ENCODE data around the gene USHBP1.
A peak's percentile ranks its signal among the peaks of the same experiment; 100 is the strongest.

USHBP1 gene

DNA sequence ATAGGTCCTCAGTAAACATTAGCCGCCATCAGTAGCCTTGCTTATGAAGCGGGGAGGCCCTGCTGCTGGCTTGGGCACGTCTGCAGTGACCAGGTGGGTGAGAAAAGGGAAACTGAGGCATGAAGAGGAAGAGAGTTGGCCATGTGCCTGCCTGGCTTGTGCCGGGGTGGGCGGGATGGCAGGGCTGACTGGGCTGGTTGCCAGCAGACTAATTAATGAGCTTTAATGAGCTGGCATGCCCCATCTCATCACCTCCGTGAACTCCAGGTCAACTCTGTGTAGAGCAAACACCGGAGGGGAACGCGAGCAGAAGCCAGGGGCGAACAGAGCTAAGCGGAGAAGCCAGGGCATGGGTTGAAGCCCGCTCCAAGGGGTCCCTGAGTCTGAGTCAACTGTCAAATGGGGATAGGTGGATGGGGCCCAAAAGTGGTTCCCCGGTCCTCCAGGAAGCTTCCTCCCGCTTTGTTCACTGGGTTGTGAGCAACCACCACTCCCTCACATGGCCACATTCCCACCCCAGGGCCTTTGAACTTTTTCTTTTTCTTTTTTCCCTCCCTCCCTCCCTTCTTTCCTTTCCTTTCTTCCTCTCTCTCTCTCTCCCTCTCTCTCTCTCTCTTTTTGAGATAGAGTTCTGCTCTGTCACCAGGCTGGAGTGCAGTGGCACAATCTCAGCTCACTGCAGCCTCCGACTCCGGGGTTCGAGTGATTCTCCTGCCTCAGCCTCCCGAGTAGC, 27.6 kb downstream of the USHBP1 start:
- no peak for DNase-seq

- no peak for DNase-seq
Observed at GRCh38 chr19:17235971-17236777, 28.4 kb downstream of the USHBP1 start.

DNA sequence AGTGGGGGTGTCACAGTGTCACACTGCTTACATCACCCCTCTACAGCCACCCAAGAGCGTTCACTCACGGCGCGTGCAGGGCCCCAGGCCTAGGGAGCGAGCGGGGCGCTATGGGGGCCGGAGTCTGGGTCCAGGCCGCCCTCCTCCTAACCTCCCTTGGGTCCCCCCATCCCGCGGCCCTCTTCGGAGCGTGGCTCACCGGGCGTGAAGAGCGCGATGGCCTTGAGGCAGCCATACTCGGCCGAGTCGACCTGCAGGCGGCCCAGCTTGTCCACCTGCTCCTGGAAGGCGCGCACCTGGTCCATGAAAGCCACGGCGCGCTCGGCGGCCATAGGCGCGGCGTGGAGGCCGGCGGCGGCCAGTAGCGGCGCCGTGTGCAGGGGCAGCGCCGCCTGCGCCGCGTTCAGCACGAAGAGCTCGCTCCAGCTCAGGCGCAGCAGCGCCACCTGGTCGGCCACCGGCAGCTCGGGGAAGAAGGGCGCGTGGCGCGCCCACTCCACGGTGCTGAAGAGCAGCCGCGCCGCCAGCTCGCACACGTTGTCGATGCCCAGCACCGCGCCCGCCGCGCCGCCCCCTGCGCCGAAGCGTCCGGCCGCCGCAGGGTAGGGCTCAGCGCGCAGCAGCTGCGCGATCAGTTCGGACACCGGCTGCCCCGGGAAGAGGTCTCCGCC, 29.1 kb downstream of the USHBP1 start:
- peak; percentile 51 for DNase-seq

- peak; percentile 50 for DNase-seq
Observed at GRCh38 chr19:17234911-17235299, 29.6 kb downstream of the USHBP1 start.

- no peak for DNase-seq
Observed at GRCh38 chr19:17232258-17232657, 32.3 kb downstream of the USHBP1 start.

DNA sequence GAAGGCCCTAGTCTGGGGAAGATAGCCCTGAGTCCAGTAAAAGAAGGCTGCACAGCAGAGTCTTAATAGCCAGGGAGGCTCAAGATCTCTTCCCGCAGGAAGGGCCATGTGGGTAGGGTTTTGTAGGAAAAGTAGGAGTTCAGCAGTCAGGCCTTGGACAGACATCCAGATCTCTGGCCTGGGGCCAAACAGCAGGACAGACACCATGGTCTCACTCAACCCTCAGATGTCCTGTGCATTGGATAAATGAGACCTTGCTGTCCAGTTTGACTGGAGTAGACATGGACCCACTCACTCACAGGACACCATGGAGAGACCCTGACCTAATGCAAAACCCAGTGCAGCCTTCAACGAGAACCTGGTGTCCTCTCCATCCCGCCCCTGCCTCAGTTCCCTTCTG, 34.7 kb downstream of the USHBP1 start:
- DNase-seq, result no peak

DNA sequence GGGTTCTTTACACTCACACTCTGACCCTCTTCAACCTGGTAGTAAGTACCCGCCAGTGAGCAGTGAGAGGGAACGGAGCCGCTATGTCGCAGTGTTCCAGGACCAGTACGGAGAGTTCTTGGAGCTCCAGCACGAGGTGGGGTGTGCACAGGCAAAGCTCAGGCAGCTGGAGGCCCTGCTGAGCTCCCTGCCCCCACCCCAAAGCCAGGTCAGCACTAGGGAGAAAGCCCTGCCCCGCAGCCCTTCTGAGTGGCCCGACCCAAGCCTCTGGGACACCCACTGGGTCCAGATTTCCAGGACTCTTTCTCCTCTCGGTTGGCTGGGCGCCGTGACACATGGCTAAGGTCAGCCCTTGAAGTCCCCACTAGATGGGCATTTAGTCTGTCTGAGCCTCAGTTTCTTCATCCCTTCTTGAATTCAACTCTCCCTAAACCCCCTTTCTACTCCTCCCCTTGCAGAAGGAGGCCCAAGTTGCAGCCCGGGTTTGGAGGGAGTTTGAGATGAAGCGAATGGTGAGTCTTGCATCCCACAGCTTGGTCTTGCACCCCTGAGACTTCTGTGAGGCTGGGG, 36.7 kb downstream of the USHBP1 start:
- DNase-seq, result no peak

DNA sequence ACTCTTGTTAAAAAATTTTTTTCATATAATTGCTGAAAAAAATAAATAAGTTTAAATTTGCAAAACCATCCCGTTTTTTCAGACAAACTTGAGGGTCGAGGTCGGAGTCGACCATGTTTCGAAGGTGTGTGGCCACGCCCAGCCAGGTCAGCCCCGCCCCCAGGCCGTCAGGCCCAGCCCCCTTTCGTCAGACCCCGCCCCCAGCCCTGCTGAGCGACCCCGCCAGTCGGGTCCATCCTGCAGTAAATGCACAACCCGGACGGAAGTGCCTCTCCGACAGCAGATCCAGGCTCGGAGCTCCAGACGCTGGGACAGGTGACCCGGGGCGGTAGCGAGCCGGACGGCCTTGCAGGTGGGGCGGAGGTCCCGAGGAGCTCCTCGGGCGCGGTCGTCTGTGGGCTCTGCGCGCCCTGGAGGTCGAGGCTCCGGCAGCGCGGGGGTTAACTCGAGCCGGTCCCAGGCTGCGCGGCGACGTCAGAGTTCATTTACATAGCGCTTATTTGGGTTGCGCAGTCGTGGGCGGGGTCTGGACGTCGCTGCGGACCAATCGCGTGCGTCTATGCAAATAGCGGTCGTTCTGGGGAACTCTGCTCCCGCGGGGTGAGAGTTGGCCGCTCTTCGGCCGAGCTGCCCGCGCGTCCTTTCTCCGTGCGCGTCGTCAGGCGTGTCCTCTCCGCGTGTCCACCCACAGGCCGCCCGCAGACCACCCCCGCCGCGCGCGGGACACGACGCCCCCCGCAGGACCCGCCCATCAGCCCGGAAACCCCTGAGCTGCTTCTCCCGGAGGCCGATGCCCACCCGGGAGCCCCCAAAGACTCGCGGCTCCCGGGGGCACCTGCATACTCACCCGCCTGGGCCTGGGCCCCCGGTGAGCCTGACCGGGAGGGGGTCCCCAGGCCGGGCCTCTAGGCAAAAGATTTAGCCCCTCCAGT, 38.3 kb downstream of the USHBP1 start, which contains the start of gene OCEL1:
Gene OCEL1 (plus strand): TSS at position 225 of the 932 bp plus-strand sequence. CDS start 22 bp downstream, at position 247.
- peak; percentile 92 for DNase-seq

DNA sequence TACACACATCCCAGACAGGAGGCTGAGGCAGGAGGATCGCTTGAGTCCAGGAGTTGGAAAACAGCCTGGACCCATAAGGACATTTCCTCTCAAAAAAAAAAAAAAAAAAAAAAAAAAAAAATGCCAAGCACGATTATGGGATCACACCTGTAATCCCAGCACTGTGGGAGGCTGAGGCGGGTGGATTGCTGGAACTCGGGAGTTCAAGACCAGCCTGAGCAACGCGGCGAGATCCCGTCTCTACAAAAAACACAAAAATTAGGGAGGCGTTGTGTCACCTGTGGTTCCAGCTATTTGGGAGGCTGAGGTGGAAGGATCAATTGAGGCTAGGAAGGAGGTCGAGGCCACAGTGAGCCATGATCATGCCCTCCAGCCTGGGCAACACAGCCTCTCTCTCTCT, 39.5 kb downstream of the USHBP1 start:
- DNase-seq, result no peak

DNA sequence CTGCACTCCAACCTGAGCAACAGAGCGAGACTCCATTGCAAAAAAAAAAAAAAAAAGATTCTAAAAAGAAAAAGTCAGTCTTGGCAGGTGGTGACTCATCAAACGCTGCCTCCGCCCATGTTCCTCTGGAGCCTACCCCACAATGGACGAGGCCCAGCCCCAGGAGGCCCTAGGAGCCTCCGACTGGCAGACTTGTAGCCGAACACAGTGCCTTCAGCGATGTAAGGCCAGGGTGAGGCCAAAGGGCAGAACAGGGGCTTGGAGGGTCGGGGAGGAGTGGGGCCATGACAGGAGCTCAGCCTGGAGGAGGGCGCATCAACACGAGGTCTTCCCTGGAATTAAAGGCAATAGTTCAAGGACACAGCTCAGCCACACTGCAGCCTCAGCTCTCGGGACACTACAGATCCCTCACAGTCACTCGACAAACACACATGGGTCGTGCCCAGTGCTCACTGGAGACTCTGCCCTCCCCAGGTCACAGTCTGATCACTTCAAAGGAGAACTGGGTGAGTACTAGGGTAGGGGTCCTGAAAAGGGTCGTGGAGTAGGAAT, 44.3 kb downstream of the USHBP1 start:
- no peak for DNase-seq

- DNase-seq, result no peak
Observed at GRCh38 chr19:17219286-17219685, 45.3 kb downstream of the USHBP1 start.

DNA sequence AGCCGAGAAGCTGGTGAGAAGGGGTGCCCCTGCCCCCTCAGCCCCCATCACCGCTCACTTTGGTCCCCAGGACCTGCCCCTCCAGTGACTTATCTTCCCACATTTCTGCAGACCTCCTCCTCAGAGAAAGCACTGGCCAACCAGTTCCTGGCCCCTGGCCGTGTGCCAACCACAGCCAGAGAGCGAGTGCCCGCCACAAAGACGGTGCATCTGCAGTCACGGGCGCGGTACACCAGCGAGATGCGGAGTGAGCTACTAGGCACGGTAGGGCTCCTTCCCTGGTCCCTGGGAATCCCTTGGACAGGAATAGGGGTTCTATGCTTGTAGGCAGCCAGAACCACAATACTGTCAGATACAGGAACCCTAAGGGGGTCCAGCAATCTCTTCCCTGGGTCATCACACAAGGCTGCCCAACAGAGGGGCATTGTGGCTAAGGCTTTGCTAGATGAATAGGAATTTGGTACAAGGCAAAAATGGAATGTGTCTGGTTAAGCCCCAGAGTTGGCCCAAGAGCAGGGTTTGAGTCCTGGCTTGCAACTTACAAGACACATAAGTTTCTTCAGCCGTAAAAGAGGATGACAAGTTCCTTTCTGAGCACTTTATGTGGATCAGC, 48.4 kb downstream of the USHBP1 start:
- no peak for DNase-seq

GRCh38 chr19:17215127-17215971, 49.2 kb downstream of the USHBP1 start, which contains the start of gene USE1:
Gene USE1, plus strand, starts transcription at chr19:17215357. Its CDS starts 49 bp downstream, at chr19:17215406.
- DNase-seq, result peak; percentile 75

DNA sequence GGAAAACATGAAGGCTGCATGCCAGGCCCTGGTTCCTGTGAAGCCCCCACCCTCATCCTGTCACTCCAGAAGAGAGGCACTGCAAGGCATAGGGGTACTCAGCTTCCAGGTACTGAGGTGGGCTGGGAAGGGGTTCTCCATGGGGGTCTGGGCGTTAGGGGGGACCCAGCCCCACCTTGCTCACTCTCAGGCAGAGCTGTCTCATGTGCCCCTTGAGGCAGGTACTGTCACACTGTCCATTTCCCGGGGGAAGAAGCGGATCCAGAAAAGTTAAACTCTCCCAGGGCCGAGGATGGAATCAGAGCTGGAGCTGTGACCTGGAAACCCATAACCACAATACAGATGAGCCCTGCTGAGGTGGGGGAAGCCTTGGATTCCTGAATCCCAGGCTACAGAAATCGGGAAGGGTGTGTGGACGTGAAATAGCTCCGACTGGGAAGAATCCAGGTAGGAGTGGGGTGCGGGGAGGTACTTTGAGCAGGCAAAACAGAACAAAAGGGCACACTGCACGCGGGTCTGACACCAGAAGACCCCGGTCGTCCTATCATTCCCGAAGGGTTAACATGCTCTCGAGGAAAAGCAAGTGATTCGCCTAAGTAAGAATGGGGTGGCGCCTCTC, 49.9 kb downstream of the USHBP1 start:
- no peak for DNase-seq

GRCh38 chr19:17213334-17213733, 51.2 kb downstream of the USHBP1 start:
- DNase-seq, result no peak

DNA sequence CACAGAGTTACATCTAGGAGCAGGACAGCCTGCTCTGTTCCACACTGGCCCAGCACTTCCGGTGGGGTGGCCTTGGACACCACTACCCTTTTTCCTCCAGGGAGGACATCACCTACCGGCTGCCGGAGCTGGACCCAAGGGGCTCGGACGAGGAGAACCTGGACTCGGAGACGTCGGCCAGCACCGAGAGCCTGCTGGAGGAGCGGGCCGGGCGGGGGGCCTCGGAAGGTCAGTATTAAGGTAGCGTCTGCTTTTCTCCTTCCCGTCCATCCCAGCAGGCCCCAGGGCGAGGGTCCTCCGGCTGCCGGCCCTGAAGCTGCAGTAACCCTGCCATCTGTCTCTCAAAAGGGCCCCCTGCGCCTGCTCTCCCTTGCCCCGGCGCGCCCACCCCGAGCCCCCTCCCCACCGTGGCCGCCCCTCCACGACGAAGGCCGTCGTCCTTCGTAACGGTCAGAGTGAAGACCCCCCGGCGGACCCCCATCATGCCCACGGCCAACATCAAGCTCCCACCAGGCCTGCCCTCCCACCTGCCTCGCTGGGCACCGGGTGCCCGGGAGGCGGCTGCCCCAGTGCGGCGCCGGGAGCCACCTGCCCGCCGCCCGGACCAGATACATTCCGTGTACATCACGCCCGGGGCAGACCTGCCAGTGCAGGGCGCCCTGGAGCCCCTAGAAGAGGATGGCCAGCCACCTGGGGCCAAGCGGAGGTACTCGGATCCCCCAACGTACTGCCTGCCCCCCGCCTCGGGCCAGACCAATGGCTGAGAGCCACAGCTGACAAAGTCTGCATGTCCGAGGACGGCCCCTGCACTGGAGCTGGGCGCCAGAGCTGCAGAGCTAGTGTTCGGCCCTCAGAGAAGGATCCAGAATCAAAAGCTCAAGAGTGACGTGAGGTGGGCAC, 52.7 kb downstream of the USHBP1 start:
- no peak for DNase-seq

GRCh38 chr19:17210296-17210695, 54.2 kb downstream of the USHBP1 start:
- no peak for DNase-seq

Measured in activated T-cell treated with anti-CD3 and anti-CD28 coated beads for 4 hours (primary cell).